ENCODE measurements around the gene GDF11. TPM values are rescaled to one million over a fixed set of nuclear protein-coding genes. Genes with fewer than 3 reads are reported as not detected.

GDF11 gene
- total RNA-seq, 1 experiment from 2014 or later, result 31.8 TPM

DNA sequence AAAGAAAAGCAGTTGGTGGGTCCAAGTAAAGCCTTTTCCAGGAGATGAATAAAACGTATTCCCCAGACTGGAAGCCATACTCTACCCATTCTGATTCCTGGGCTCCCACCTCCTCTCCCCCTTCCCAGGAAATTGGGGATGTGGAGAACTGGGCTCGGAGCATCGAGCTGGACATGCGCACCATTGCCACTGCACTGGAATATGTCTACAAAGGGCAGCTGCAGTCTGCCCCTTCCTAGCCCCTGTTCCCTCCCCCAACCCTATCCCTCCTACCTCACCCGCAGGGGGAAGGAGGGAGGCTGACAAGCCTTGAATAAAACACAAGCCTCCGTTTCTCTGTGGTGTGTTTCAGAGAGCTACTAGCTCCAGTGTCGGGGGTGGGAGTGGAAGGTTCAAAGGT lies 23.6 kb upstream of the GDF11 start:
- H2BK20ac ChIP-seq (ENCODE audit: low read depth, low read length, poor library complexity, severe bottlenecking), result no peak overlapping the region
- H3K56ac ChIP-seq (ENCODE audit: insufficient read length, low read depth, low read length), result no peak overlapping the region
- H4K8ac ChIP-seq (replicated peaks; ENCODE audit: insufficient read length, low read depth, low read length), result no peak overlapping the region
- no peak overlapping the region for H3K4ac ChIP-seq (ENCODE audit: low read depth, low read length)
- H2AFZ ChIP-seq (ENCODE audit: low read length), result no peak overlapping the region
- peaks cover 0 to 3% of the 10 kb centered on the region in 2 experiments; a peak in 3 of 5 replicates for H3K9me3 Mint-ChIP-seq
- H2BK15ac ChIP-seq (ENCODE audit: low read depth, low read length), result no peak overlapping the region
- peaks cover 38 to 41% of the 10 kb centered on the region in 2 experiments for H3K4me1 Mint-ChIP-seq
- no peak overlapping the region for H2BK12ac ChIP-seq (ENCODE audit: insufficient read length, low read depth, low read length)
- peaks cover 3 to 22% (median 14%) of the 10 kb centered on the region in 3 experiments; a peak in 6 of 7 replicates for H3K36me3 Mint-ChIP-seq (ENCODE audit: insufficient read depth in 1 of 3, low read depth in 3 of 3)
- peaks cover 9% of the 10 kb centered on the region for H3K23me2 ChIP-seq (ENCODE audit: insufficient read length, low read depth, low read length, poor library complexity, severe bottlenecking)
- H3K27me3 Mint-ChIP-seq (ENCODE audit: low read depth), result peaks cover 4% of the 10 kb centered on the region
- no peak overlapping the region for H4K91ac ChIP-seq (ENCODE audit: insufficient read length, low read depth, low read length)
- no peak overlapping the region for H2BK5ac ChIP-seq (ENCODE audit: insufficient read length, low read length)
- H3K4me2 ChIP-seq (ENCODE audit: insufficient read depth, insufficient read length, low read length), result no peak overlapping the region
- H3K4me3 Mint-ChIP-seq, result no peak overlapping the region
- no peak overlapping the region for H2AK5ac ChIP-seq (ENCODE audit: insufficient read length, low read length)
- no peaks in the 10 kb centered on the region for H3K79me1 ChIP-seq (ENCODE audit: insufficient read depth, low read depth, low read length, poor library complexity, severe bottlenecking)
- H3K9ac ChIP-seq (ENCODE audit: extremely low read depth, insufficient read length, low read length), result no peak overlapping the region
- no CpG with 5 or more reads among the region's 7 CpGs for WGBS (ENCODE audit: extremely low coverage, insufficient read length, low lambda C conversion rate)
- H2BK120ac ChIP-seq (ENCODE audit: low read depth, low read length, poor library complexity, severe bottlenecking), result no peak overlapping the region
- H3K79me2 ChIP-seq (ENCODE audit: insufficient read depth, low read length), result no peaks in the 10 kb centered on the region
- H4K5ac ChIP-seq (ENCODE audit: insufficient read length, low read depth, low read length), result no peak overlapping the region
- no peak overlapping the region for H3K18ac ChIP-seq (ENCODE audit: insufficient read length, low read depth, low read length)
- H3K27ac ChIP-seq (ENCODE audit: insufficient read length, low read depth, low read length), result no peak overlapping the region
- no peaks in the 10 kb centered on the region for H3K9me3 ChIP-seq (ENCODE audit: control insufficient read depth, low read depth, low read length)
- no peaks in the 10 kb centered on the region for H4K20me1 ChIP-seq (ENCODE audit: control insufficient read depth, insufficient read depth, insufficient read length)
- H3K27me3 ChIP-seq (ENCODE audit: insufficient read depth, low read length), result no peaks in the 10 kb centered on the region
- 0 out of 7 replicates have a peak overlapping the region, but pooled peaks of 1 of the 3 experiments have one; percentile 68 for H3K27ac Mint-ChIP-seq
- H3K4me1 ChIP-seq (ENCODE audit: insufficient read depth, low read length), result peaks cover 13% of the 10 kb centered on the region; the same call in 1 of the 2 replicates
- no peak overlapping the region for H3T11ph ChIP-seq (ENCODE audit: low read length)
- H3K23ac ChIP-seq (ENCODE audit: insufficient read length, low read depth, low read length), result no peak overlapping the region
- no peak overlapping the region for H3K14ac ChIP-seq (ENCODE audit: insufficient read depth, low read length)
- TF ChIP-seq, protein P1, sequence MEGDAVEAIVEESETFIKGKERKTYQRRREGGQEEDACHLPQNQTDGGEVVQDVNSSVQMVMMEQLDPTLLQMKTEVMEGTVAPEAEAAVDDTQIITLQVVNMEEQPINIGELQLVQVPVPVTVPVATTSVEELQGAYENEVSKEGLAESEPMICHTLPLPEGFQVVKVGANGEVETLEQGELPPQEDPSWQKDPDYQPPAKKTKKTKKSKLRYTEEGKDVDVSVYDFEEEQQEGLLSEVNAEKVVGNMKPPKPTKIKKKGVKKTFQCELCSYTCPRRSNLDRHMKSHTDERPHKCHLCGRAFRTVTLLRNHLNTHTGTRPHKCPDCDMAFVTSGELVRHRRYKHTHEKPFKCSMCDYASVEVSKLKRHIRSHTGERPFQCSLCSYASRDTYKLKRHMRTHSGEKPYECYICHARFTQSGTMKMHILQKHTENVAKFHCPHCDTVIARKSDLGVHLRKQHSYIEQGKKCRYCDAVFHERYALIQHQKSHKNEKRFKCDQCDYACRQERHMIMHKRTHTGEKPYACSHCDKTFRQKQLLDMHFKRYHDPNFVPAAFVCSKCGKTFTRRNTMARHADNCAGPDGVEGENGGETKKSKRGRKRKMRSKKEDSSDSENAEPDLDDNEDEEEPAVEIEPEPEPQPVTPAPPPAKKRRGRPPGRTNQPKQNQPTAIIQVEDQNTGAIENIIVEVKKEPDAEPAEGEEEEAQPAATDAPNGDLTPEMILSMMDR (conservative IDR thresholded peaks at IDR 0.05), result no peak
- no peak for DNase-seq
